HepG2 (cell line): ENCODE results near the gene RAB6B. TPM values are rescaled to one million over a fixed set of nuclear protein-coding genes. Genes with fewer than 3 reads are reported as not detected.

Experiments
- ATAC-seq: fragments of 200-7000 bp; cut with Tn5 transposase; 3 replicates; pipeline ENCODE4 v1.9.1; 2020; ENCODE audit warnings: mild to moderate bottlenecking, moderate library complexity
- BruUV-seq: library from RNA; stranded (reverse); fragments of 400-500 nt; replicated peaks from 2 replicates; lab custom pipeline; 2021; lab: Mats Ljungman, UMichigan
- CTCF ChIA-PET: fragments of 300-600 bp; formaldehyde crosslinking; extraction: SDS; loops from one replicate; lab custom pipeline; 2021; ENCODE audit warnings: low total read pairs, inconsistent platforms, low intra/inter-chr PET ratio; lab: Yijun Ruan, JAX
- POLR2A ChIA-PET: fragments of 350-600 bp; sonication (Branson Sonifier 250); formaldehyde crosslinking; loops from one replicate; lab custom pipeline; 2020; ENCODE audit warnings: antibody characterized with exemption, inconsistent platforms; lab: Yijun Ruan, JAX
- DNase-seq: peaks from one replicate; pipeline ENCODE4 v3.0.0-alpha.2; 2015; ENCODE audit warnings: low spot score
- FAIRE-seq: peaks from 3 replicates; lab custom pipeline; 2011; peaks lifted over from hg19 to GRCh38; lab: Jason Lieb, UNC
- H2AFZ ChIP-seq: one replicate; pipeline ENCODE4 v1.6.1; 2011; ENCODE audit warnings: low read length, inconsistent platforms
- H3K27ac ChIP-seq: fragments of 300-600 bp; 3 replicates; pipeline ENCODE4 v1.8.0; 2011; ENCODE audit warnings: mixed run types, mild to moderate bottlenecking, mixed read lengths, low read length, inconsistent platforms; ENCODE audit not compliant: insufficient read depth; ENCODE audit errors: extremely low read length
- H3K27me3 ChIP-seq, 2 experiments: fragments of 200-600 bp in 1 of 2; 2 replicates in 1 of 2; 3 replicates in 1 of 2; pipeline versions ENCODE4 v1.6.0 to v1.8.0; 2011; ENCODE audit warnings: low read length in 2 of 2, mild to moderate bottlenecking in 2 of 2, moderate library complexity in 2 of 2, inconsistent platforms in 1 of 2; ENCODE audit not compliant: insufficient read depth in 2 of 2, control insufficient read depth in 1 of 2
- H3K36me3 ChIP-seq, 2 experiments: fragments of 200-600 bp in 1 of 2; replicated peaks in 1 of 2; 2 replicates in 1 of 2; 3 replicates in 1 of 2; pipeline versions ENCODE4 v1.5.1 to v1.8.0; 2011; ENCODE audit warnings: low read length in 2 of 2, inconsistent platforms in 1 of 2; ENCODE audit not compliant: insufficient read depth in 2 of 2, control insufficient read depth in 1 of 2
- H3K4me1 ChIP-seq: 2 replicates; pipeline ENCODE4 v1.5.1; 2012; ENCODE audit warnings: low read length, inconsistent platforms; ENCODE audit not compliant: insufficient read depth
- H3K4me2 ChIP-seq: 2 replicates; pipeline ENCODE4 v1.6.0; 2011; ENCODE audit warnings: low read depth, low read length, inconsistent platforms
- H3K4me3 ChIP-seq, 3 experiments: fragments of 200-600 bp in 1 of 3; sonication (generic), shearing (Covaris generic) in 1 of 3; replicated peaks in 1 of 3; 2 replicates each; pipeline ENCODE4 v1.5.1; 2011 to 2016; ENCODE audit warnings: low read length in 3 of 3, inconsistent platforms in 2 of 3, low read depth in 2 of 3, mild to moderate bottlenecking in 2 of 3, control low read depth in 1 of 3, mixed read lengths in 1 of 3; ENCODE audit not compliant: insufficient read depth in 1 of 3
- H3K79me2 ChIP-seq: one replicate; pipeline ENCODE4 v1.6.1; 2011; ENCODE audit warnings: low read length, inconsistent platforms; ENCODE audit not compliant: insufficient read depth
- H3K9ac ChIP-seq: 2 replicates; pipeline ENCODE4 v1.6.0; 2011; ENCODE audit warnings: mild to moderate bottlenecking, low read depth, low read length, inconsistent platforms; ENCODE audit not compliant: insufficient read depth
- H3K9me3 ChIP-seq: 2 replicates; pipeline ENCODE4 v1.5.1; 2012; ENCODE audit warnings: mild to moderate bottlenecking, low read length
- H4K20me1 ChIP-seq: 2 replicates; pipeline ENCODE4 v1.6.0; 2011; ENCODE audit warnings: inconsistent platforms, mild to moderate bottlenecking, low read length, moderate library complexity; ENCODE audit not compliant: insufficient read depth
- CEBPG ChIP-seq: IDR thresholded peaks from 2 replicates; pipeline ENCODE4 v1.6.1; 2016
- DRAP1 ChIP-seq: IDR thresholded peaks from 2 replicates; pipeline ENCODE4 v1.6.1; 2016; ENCODE audit warnings: missing genetic modification reagents, missing compliant biosample characterization
- HDAC2 ChIP-seq: sonication (generic); formaldehyde crosslinking; IDR thresholded peaks from 2 replicates; pipeline ENCODE4 v1.4.0; 2020; ENCODE audit warnings: missing genetic modification reagents
- HNF1A ChIP-seq, 2 experiments: sonication (generic) in 1 of 2; formaldehyde crosslinking in 1 of 2; IDR thresholded peaks; 2 replicates each; pipeline versions ENCODE4 v1.4.0 to v1.6.1; 2016 to 2020; ENCODE audit warnings: borderline replicate concordance in 1 of 2, low read depth in 1 of 2, mild to moderate bottlenecking in 1 of 2, missing genetic modification reagents in 1 of 2
- MAFF ChIP-seq: IDR thresholded peaks from 2 replicates; pipeline ENCODE4 v1.6.1; 2011; ENCODE audit warnings: low read depth, low read length, improper control_type of control experiment
- ZNF263 ChIP-seq: sonication (generic); formaldehyde crosslinking; IDR thresholded peaks from 2 replicates; pipeline ENCODE4 v1.4.0; 2020; ENCODE audit warnings: missing genetic modification reagents
- ZNF276 ChIP-seq: sonication (generic); formaldehyde crosslinking; IDR thresholded peaks from 2 replicates; pipeline ENCODE4 v1.4.0; 2020; ENCODE audit warnings: mild to moderate bottlenecking, low read depth, missing genetic modification reagents
- ZNF589 ChIP-seq: sonication (generic); formaldehyde crosslinking; conservative IDR thresholded peaks from 2 replicates; pipeline ENCODE4 v1.8.0; 2022; ENCODE audit warnings: mild to moderate bottlenecking, moderate library complexity, missing genetic modification reagents
- ZNF740 ChIP-seq: sonication (generic); formaldehyde crosslinking; IDR thresholded peaks from 2 replicates; pipeline ENCODE4 v1.4.0; 2020; ENCODE audit warnings: missing genetic modification reagents
- ZNF780A ChIP-seq: sonication (generic); formaldehyde crosslinking; IDR thresholded peaks from 2 replicates; pipeline ENCODE4 v1.8.0; 2022; ENCODE audit warnings: mild to moderate bottlenecking, missing genetic modification reagents, moderate library complexity
- ZSCAN29 ChIP-seq: sonication (generic); formaldehyde crosslinking; conservative IDR thresholded peaks from 2 replicates; pipeline ENCODE4 v1.4.0; 2020; ENCODE audit warnings: mild to moderate bottlenecking, missing genetic modification reagents
- in situ Hi-C: cut with HindIII; loops from 2 replicates; pipeline ENCODE4 v1.10.0; 2017; ENCODE audit warnings: low pct_unique_long_range_greater_than_20kb; ENCODE audit not compliant: extremely low pct_ligation_motif_present
- intact Hi-C: fragments of 100-400 bp; cut with micrococcal nuclease; formaldehyde crosslinking; loops from one replicate; pipeline ENCODE4 v1.10.0; 2022; ENCODE audit not compliant: unreplicated experiment
- polyA plus RNA-seq, 8 experiments: library from polyadenylated mRNA; depleted of rRNA in 3 of 8; stranded (reverse) in 7 of 8; unstranded in 1 of 8; fragments of >200 nt; fragmentation: Illumina TruSeq in 4 of 8; extraction: Trizol in 4 of 8; gene quantifications; 2 replicates each; pipeline versions ENCODE4 v1.2.1 to v1.2.3, GENCODE V29; 2011 to 2016; ENCODE audit warnings: low read depth in 4 of 8, missing spikeins in 1 of 8, mixed read lengths in 1 of 8; ENCODE audit not compliant: insufficient read depth in 1 of 8
- total RNA-seq, 5 experiments: library from RNA; depleted of rRNA; stranded (reverse); fragments of >200 nt; fragmentation: Illumina TruSeq; extraction: Trizol; gene quantifications; 2 replicates each; pipeline ENCODE4 v1.2.3, GENCODE V29; 2016; ENCODE audit warnings: low read depth in 1 of 5
- TF ChIP-seq, protein P1 (sequence below): sonication (generic); formaldehyde crosslinking; IDR thresholded peaks from 2 replicates; pipeline ENCODE4 v1.5.0; 2020; ENCODE audit warnings: mild to moderate bottlenecking, missing genetic modification reagents

Gene RAB6B
- total and polyA plus RNA-seq, 2 of the 13 experiments (the other 11 are each of a cell fraction or from before 2014, with no cell fraction given), result 0.16 TPM; not detected in 1

DNA sequence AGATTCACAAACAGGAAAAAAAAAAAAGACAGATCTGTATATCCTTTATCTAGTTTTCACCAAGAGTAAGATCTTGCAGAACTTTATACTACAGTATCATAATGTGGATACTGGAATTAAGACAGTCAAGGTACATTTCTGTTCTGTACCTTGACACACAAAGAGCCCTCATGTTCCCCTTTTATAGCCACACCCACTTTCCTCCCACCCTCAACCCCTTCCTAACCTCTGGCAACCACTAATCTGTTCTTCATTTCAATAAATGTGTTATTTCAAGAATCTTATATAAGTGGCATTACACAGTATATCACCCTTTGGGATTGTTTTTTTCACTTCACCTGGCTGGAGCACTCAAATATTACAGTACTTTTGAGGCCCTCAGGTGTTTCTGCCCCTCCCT lies 3.6 kb upstream of the RAB6B start:
- no peaks in the 10 kb centered on the region for H4K20me1 ChIP-seq
- no peak overlapping the region for H3K9ac ChIP-seq
- H3K36me3 ChIP-seq, result no peaks in the 10 kb centered on the region
- H2AFZ ChIP-seq, result no peak overlapping the region
- BruUV-seq, result no TSS peak
- FAIRE-seq (no peak), DNase-seq (no peak), ATAC-seq (no peak)
- intact Hi-C loops (no loop called here), in situ Hi-C loops (no loop called here)
- H3K27ac ChIP-seq, result no peak overlapping the region
- CTCF ChIA-PET, result no interaction called here
- no peaks in the 10 kb centered on the region for H3K9me3 ChIP-seq
- peaks cover 7 to 28% of the 10 kb centered on the region in 2 experiments; a peak in 4 of 5 replicates for H3K27me3 ChIP-seq
- H3K4me1 ChIP-seq, result no peaks in the 10 kb centered on the region
- POLR2A ChIA-PET, result no interaction called here
- H3K4me2 ChIP-seq, result no peak overlapping the region
- no peaks in the 10 kb centered on the region for H3K79me2 ChIP-seq
- H3K4me3 ChIP-seq, result no peak overlapping the region
- TF ChIP-seq ZNF276, result no peak
- no peak for TF ChIP-seq ZSCAN29 (CRISPR knock-in tag)
- no peak for TF ChIP-seq ZNF263 (CRISPR knock-in tag)
- TF ChIP-seq HNF1A (IDR thresholded peaks at IDR 0.05; ENCODE audit: low read depth), result no peak
- TF ChIP-seq HNF1A (CRISPR knock-in tag; IDR thresholded peaks at IDR 0.05; ENCODE audit: borderline replicate concordance), result no peak
- no peak for TF ChIP-seq ZNF780A
- TF ChIP-seq ZNF740, result no peak
- no peak for TF ChIP-seq CEBPG (CRISPR knock-in tag)
- no peak for TF ChIP-seq HDAC2 (CRISPR knock-in tag)
- TF ChIP-seq, protein P1, sequence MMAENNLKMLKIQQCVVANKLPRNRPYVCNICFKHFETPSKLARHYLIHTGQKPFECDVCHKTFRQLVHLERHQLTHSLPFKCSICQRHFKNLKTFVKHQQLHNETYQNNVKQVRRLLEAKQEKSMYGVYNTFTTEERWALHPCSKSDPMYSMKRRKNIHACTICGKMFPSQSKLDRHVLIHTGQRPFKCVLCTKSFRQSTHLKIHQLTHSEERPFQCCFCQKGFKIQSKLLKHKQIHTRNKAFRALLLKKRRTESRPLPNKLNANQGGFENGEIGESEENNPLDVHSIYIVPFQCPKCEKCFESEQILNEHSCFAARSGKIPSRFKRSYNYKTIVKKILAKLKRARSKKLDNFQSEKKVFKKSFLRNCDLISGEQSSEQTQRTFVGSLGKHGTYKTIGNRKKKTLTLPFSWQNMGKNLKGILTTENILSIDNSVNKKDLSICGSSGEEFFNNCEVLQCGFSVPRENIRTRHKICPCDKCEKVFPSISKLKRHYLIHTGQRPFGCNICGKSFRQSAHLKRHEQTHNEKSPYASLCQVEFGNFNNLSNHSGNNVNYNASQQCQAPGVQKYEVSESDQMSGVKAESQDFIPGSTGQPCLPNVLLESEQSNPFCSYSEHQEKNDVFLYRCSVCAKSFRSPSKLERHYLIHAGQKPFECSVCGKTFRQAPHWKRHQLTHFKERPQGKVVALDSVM (CRISPR knock-in tag), result no peak
- TF ChIP-seq MAFF, result no peak
- TF ChIP-seq ZNF589 (CRISPR knock-in tag), result no peak
- no peak for TF ChIP-seq DRAP1
